GM18951 (cell line): Measurements from ENCODE around the gene PHLDB2.

Experiments
- POLR2A ChIP-seq: IDR thresholded peaks from 4 replicates; pipeline ENCODE4 v1.6.1; 2011; ENCODE audit warnings: mild to moderate bottlenecking; ENCODE audit not compliant: insufficient read length, insufficient read depth; ENCODE audit errors: extremely low read depth
- in situ Hi-C: fragments of 300-500 bp; cut with MboI; formaldehyde crosslinking; loops from one replicate; pipeline ENCODE4 v1.12.0; 2022; ENCODE audit warnings: low sequenced_read_pairs, mixed read lengths, inconsistent platforms; ENCODE audit not compliant: unreplicated experiment

PHLDB2 gene

GRCh38 chr3:111857474-111857873 is 1.6 kb upstream of the PHLDB2 start:
- in situ Hi-C loops: no loop called here
- TF ChIP-seq POLR2A: no peak

GRCh38 chr3:111858642-111859041 is 423 bp upstream of the PHLDB2 start:
- no peak for TF ChIP-seq POLR2A
- in situ Hi-C loops: no loop called here

DNA sequence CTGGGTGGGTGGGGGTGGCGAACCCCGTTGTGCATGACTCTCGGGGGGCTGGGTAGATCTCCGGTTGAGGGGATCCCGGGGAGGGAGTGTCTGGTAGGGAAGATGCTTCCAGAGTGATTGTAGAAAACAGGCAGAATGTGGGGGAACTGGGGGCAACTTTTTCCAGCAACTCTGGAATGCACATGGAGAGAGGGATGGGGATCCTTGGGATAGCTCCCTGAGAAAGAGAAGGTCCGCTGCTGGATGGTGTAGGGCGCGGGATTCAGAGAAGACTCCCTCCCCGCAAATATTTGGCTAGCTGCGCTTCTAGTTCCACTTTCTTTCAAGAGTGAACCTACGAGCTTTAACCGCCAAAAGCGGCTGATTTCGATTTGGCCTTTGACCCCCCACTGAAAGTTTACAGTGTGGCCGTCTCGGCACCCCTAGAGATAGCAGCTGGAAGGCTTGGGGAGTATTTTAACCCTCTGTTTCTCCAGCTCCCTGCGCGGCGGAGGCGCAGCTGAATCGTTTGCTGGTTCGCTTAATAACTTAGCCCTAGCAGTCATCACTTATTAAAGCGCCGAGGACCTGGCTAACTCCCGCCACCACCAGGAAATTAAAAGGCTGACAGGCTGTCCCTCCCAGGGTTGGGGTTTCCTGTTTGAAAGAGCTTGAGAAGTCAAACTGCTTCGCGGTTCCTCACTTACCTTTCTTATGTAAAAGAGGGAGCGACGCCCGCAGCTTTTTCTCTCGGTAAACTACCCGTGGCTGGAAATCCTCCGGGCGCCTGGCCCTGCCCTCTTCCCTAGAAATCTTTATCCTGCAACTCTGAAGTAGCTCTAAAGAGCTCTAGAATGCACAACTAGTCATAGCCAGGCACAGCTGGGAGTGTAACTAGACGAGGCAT is 1.2 kb downstream of the PHLDB2 start:
- in situ Hi-C loops: no loop called here

GRCh38 chr3:111861391-111861790 is 2.3 kb downstream of the PHLDB2 start:
- TF ChIP-seq POLR2A: no peak
- in situ Hi-C loops: no loop called here

More for the DNA sequence above, 1.2 kb downstream of the PHLDB2 start:
- peak; percentile 25 for TF ChIP-seq POLR2A

- in situ Hi-C loops: no loop called here
- no peak for TF ChIP-seq POLR2A
Measured at GRCh38 chr3:111862415-111862814, 3.4 kb downstream of the PHLDB2 start.

DNA sequence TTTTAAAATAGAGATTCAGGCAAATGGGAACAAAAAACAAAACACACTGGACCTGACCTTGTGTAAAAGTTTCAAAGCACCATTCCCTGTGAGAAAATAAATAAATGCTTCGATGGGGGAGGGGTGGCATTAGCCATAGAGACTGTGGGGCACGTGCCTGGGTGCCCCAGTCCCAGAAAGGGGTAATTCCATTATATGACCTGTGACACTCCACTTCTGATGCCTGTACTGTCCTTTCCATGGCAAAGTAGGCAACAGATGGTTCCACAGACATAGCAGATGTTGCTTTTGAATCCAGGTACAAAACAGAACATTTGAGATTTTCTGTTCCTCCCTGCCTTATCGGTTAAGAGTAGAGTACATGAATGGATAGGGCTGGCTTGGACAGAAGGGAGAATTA is 3.9 kb downstream of the PHLDB2 start:
- in situ Hi-C loops: no loop called here
- TF ChIP-seq POLR2A: no peak

DNA sequence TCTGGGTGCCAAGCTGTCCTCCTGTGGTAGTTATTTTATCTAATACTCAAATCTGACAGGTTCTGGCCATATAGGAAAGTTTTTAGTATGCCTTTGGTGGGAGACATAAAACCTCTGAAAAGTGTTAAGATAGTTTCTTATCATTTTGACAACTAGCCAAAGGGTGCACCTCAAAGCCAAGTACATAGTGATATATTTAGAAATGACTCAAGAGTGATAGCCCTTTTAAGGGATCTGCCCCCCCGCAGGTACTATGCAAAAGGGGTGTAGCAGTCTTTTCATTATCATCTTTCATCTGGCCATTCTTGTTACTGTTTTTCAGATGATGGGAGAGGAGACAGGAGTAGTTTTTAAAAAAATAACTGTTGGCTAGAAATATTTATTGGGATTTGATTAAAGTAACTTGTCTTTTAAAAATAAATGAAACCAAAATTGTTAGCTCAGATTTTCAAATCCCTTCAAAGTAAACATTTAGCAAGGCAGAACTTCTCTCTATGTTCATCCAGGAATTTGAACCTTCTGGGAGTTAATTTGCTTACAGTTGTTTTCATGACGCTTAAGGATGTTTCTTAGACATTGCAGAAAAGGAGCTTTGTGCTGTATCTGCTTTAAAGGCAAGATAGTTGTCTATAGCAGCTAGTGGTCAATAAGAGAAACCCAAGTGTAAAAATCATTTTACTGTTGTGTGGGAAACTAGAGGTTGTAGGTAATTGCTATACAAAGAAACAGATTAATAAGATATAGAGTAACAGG is 5.1 kb downstream of the PHLDB2 start:
- TF ChIP-seq POLR2A: no peak
- in situ Hi-C loops: no loop called here

- in situ Hi-C loops: no loop called here
- no peak for TF ChIP-seq POLR2A
Measured at GRCh38 chr3:111864821-111865656, 6.0 kb downstream of the PHLDB2 start.

GRCh38 chr3:111867889-111868426 is 8.9 kb downstream of the PHLDB2 start:
- TF ChIP-seq POLR2A: no peak
- in situ Hi-C loops: no loop called here

GRCh38 chr3:111870620-111871019 is 11.6 kb downstream of the PHLDB2 start:
- no peak for TF ChIP-seq POLR2A
- in situ Hi-C loops: no loop called here

DNA sequence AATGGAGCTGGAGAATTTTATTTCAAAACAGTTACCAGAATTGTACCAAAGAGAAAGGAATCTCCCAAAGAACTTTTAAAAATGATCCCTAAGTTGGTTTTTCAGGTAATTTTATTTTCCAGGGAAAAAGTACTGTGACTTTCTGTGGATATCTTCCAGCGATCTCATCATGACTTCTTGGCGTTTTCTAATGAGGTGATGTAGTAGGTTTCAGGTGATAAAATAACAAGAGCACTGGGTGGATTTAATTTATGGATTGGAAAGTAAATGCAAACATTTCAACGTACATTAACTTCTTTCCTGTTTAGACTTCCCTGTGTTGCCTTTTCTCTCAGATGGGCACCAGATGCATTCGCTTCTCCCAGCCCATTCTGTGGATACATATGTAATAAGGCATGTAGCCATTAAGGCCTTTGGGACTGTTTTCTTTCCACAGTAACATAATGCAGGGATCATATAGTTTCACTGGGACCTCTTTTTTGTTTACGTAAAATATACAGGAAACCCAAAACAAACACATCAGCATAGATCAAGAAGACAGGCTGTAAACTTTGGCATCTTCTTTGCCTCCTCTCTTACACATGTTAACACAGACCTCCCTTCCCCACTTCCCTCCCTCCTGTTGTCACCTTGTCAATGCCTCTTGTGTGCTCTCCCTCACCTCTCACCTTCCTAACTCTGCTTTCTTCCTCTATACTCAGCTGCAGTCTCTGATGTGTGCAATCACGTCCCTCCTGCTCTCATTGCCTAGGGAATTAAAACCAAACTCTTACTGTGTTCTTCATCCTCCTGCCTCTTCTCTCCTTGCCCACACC is 13.0 kb downstream of the PHLDB2 start:
- TF ChIP-seq POLR2A: no peak
- in situ Hi-C loops: no loop called here

DNA sequence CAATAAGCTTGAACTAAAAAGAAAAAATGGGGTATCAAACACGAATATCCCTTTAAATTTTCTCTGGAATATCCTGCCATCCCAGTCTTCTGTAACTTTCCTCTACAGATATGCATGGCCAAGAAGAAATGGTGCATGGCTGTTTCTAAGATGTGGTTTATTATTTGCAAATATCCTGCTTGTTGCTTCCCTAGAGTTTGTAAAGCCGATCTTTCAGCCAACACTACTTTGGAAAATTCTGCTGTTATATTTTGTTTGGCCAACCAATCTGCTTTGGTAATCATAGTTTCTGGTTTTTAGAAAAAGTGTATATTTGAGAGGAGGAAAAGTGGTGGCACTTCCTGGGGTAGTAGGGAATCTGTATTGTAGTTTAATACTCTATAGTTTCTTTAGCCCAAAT is 13.9 kb downstream of the PHLDB2 start:
- in situ Hi-C loops: no loop called here
- no peak for TF ChIP-seq POLR2A

DNA sequence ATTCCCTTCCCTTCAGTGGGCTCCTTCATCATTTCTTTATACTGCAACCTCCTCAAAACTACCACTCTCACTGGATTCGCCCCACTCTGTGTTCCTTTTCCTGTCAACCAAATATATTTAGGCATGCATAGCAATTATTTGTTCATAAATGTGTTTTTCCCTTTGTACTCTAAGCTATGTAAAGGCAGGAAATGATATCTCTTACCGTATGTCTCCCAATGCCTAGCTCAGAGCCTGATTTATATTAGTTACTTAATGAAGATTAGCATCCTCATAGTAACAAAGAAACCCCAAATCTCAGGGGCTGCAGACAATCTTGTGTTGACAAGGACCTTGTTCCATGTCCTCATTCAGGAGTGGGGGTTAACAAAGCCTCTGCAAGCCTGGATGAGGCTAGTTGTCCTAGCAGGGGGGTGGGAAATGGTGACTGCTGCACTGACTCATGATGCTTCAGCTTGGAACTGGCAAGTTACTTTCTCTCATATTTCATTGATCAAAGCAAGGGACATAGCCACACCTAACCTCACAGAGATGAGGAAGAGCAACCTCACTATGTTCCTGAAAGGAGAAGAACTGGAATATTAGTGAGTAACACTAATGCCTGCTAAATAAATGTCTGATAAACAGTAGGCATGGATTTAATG is 15.2 kb downstream of the PHLDB2 start:
- in situ Hi-C loops: no loop called here
- TF ChIP-seq POLR2A: no peak
